Stimulated activated CD8-positive, alpha-beta memory T cell treated with anti-CD3 and anti-CD28 coated beads, Interleukin-15, amount 100 ng/mL, for 1 hour (primary cell): Measurements from ENCODE around the gene TOMM70.
"Not testable (repeated sequence)": the region's sequence is repeated elsewhere in the genome, so short reads cannot be mapped to it uniquely, and the experiment has no call there.

ENCODE experiments used
- DNase-seq: peaks from one replicate; pipeline ENCODE4 v3.0.0-alpha.2; 2020; ENCODE audit warnings: low read depth

Gene TOMM70

DNA sequence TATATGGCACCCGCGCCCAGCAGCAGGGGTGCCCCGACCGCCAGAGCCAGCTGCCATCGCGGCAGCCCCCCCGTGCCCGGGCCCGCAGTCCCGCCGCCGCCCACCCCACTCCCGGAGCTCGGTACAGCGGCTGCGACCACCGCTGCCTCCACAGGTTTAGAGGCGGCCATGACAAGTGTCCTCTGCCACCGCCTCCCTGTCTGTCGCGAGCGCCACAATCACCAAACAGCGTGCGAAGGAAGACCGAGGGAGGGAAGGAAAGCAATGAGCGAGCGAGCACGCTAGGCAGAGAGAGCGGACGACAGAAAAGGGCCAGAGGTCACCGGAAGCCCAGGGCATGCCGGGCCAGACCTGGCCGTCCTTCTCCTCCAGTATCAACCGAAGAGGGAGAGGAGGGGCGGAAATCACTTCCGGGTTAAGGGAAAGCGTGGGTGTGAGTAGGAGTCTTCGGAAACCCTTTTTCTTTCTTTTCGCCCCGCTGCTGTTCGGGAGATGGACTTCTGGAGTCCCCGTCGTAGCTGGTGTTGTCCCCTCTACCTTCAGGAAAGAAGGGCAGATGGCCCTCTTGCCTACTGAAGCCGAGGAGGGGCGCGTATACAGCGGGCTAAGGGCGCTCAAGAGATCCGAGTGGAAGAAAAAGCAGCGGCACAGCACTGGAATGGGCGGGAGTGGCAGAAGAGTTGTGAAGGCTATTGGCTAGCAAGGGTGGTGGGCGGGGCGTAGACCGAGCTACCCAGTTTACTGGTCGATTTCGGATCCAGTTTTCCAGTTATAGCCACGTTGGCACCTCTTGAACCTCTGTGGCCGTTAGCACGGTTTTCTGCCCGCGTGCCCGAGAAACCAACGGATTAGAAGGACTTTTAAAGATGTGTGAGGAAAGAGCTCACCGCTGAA is at the start of gene TOMM70, which contains the start of gene LNP1:
Gene TOMM70 (minus strand): TSS at position 310 of the 894 bp plus-strand sequence. CDS start 140 bp downstream, at position 170.
Gene LNP1 (plus strand): TSS at position 760 of the 894 bp plus-strand sequence. CDS start 28,191 bp downstream, outside the sequence.
- DNase-seq: peak; percentile 93

DNA sequence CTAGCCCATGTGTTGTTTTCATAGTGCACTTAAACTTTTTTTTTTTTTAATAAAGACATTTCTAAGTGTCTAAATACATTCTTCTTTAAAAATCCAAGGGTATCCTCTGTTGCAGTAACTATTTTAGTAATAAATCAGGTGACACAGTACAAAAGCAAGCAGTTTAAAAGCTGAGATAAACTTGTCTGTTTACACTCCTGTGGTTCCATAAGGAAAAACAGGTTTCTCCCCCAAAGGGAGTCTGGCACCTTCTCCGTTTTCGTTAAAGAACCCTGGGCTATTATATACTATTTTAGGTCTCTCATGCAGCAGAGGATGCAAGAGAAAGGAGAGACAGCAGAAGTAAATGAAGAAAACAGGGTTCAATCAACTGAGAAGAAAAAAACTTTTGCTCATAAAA is 48.3 kb upstream of the TOMM70 start:
- no peak for DNase-seq

DNA sequence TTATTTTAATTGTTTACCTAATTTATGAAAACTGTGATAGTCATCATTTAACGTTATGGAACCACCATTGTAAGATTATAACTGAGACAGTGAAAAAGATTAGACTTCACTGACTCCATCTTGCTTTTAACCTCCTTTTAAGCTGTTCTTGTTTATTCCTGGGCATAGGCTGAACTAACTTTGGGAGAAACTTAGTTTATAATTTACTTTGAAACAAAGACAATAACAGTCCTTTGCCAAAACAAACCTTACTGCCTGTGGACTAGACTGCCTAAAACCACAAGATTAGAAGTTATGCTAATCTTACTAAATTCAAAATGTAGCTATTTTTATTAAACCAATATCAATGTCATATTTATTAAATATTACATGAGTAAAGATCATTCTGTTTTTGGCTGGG is 47.2 kb upstream of the TOMM70 start:
- no peak for DNase-seq

DNA sequence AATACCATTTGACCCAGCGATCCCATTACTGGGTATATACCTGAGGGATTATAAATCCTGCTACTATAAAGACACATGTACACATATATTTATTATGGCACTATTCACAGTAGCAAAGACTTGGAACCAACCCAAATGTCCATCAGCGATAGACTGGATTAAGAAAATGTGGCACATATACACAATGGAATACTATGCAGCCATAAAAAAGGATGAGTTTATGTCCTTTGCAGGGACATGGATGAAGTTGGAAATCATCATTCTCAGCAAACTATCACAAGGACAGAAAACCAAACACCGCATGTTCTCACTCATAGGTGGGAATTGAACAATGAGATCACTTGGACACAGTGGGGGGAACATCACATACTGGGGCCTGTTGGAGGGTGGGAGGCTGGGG is 46.2 kb upstream of the TOMM70 start:
- DNase-seq: not testable (repeated sequence)

DNA sequence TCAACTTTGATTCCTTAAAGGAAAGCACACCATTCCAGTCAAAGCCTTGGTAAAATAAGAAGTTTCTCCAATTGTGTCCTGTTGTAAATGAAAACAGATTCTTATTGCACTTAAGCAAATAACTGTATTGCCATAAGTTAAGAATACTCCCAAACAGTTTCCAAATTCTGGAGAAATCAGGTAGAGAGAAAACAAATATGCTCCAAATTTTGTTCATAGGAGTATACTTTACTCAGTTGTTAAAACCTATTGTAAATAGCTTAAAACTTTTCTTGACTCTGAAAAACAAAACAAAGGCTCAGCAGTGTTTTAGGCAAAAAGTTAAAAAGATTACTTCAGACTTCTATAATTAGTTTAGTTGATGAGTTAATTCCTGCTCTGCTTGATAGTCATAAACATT is 42.8 kb upstream of the TOMM70 start:
- DNase-seq: no peak

DNA sequence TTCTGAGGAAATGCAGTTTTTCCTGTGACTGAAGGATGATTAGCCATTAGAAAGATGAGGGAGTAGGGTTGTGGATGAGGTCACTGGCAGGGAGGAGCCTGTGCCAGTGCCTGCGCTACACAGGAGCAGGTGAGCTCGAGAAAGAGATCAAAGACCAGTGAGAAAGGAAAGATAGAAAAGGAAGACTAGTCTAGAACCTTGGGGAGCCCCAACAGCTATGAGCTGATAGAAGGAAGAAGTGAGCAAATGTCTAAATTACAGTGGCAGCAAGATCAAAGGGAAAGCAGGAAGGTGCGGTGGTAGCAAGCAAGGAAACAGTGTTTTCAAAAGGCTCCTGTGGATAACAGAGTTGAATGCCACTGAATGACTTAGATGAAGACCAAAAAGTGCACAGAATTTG is 40.0 kb upstream of the TOMM70 start:
- no peak for DNase-seq

DNA sequence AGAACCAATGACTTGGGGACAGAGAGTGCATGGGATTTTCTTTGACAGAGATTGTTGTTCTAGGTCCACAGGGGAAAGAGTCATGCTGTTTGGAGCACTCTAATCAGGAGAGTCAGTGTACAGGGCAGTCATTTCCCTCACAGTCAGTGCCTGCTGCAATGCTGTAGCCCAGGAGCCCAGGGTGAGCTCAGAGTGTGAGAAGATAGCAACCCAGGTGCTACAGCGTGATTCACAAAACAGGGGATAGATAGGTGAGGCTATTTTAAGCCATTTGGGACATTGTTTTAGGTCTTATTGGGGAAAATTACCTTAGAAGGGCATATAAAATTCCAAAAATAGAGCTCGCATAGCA is 37.7 kb upstream of the TOMM70 start:
- DNase-seq: no peak

DNA sequence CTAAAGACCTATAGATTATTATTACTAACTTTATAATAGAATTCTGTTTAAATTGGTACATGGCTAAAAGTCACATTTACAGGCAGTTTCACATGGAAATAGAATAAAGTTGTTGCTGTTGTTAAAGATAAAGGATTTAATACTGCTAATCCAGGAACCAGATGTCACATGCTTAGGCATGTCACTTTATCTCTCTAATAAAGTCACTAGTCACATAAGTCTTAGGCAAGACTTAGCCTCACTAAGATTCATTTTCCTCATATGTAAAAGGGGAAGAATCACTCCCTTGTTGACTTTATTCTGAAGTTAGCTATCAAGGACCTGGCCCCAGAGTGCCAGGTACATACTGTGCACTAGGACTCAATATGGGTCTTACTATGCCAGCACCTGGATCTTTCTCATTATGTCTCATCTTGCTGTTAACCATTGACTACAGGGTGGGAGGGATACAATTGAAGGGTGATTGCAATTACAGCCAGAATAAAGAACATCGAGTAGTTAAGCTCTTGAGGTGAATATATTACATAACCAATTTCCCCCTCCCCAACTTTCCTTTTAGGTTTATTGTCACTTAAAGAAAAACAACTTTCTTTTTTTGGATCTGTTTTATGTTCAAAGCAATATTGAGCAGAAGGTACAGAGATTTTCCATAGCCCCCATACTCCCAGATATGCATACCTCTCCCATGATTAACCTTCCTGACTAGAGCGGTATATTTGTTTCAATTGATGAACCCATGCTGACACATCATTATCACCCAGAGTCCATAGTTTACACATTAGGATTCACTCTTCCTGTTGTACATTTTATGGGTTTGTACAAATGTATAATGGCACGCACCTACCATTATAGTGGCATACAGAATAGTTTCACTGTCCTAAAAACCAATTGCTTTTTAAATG is 37.1 kb upstream of the TOMM70 start:
- DNase-seq: no peak

DNA sequence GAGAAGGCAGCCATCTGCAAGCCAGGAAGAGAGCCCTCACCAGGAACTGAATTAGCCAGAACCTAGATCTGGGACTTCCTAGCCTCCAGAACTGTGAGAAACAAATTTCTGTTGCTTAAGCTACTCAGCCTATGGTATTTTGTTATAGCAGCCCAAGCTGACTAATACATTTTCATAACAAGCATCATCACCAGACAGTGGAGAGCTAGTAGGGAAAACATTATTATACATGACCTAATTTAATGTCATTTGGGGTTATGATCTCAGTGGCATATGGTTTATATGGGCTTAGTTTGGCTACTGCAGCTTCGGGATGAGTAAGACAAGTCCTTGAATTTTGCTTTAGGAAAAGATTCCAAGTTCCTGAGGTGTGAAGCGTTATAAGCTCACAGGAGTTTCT is 36.1 kb upstream of the TOMM70 start:
- no peak for DNase-seq

DNA sequence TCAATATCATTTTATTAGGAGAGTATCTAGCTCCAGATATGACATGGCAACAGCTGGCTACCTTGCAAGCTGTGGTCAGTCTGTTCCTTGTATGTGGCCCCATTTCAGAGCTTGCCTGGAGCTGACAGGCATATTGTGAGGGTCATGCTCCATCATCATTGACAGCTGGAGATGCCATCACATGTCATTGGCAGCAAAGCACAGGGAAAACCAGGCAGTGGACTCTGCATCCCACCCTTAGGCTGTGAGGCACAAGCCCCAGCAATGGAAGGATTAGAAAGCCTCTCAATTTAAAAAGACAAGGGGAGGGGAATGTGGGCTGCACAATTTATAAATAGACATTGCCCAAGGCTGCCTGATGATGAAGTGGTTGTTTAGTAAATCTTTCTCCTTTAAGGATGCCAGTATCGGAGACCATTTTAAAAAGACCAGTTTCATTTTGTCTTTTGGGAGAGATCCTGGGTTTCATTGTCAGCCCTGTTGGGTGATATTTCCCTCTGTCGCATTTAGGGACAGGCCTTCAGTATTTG is 28.4 kb upstream of the TOMM70 start:
- no peak for DNase-seq

DNA sequence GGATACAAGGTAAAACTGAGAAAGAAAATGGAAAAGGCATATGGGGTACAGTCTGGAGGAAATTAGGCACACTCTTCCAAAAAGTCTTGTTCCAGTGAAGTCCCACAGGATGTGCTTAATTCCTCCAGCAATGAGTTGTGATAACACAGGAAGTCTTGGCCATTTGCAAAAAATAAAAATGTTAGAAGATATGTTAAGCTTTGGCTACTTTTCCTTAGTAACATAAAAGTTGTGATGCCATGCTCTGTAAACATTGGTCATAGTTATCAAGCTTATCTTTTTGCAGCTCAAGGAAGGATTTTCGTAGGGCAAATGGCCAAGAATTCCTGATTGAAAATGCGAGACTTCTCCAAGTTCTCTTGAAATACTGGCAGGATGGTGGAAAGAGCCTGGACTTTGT is 26.8 kb upstream of the TOMM70 start:
- no peak for DNase-seq

DNA sequence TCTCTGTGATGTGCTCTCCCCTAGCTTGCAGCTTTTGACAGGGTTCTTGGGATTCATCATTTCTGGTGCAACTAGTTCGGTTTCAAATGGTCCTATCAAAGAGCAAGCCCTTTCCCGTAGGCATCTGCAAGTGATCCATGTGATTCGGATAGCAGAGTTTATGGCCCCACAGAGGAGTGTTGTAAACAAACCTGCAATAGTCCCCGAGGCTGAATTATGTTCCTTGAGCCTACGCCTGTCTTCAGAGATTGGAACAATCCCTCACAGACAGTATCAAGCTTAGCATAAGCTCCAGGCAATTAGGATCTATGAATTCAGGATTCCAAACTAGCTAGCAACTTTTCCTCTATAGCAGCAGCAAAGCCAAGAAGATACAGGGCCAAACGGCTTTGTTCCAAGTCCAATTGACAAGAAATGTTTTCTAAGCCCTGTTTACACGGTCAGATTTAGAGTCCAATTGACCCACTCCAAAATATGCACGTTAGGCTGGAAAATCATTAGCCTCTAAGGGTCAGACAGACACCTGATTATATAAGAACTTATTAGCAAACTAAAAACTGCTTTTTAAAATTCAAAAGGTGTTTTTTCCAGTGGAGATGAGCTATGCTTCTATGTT is 25.3 kb upstream of the TOMM70 start:
- no peak for DNase-seq

DNA sequence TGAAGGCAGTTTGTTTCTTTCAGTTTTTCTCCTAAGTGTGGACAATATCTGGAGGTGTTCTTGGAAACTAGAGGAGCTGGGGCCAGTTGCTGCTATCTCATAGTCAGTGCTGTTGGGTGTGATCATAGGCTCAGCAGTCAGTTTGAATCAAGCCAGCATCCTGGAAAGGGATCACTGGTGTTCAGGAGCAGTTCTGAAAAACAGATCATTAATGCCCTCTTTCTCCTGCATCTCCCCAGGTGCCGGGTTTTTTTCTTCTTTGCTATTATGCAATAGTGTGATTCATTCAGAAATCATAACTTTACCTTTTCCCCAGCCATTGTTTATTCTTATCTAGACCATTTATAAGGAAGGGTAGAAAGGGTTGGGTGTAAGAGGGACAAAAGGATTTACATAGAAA is 24.4 kb upstream of the TOMM70 start:
- DNase-seq: no peak

DNA sequence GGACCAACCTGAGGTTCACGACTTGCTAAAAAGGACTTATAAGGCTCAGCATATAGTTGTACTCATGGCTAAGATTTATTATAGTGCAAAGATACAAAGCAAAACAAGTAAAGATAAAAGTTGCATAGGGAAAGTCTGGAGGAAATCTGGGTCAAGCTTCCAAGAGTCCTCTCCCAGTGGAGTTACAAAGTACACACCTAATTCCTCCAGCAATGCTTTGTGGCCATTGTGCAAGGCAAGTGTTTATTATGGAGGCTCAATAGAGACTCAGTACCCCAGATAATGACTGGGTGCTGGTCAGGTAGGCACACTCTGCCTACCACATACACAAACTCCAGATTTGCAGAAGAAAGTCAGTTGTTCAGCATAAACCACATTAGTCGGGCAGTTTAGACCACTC is 23.4 kb upstream of the TOMM70 start:
- DNase-seq: no peak

DNA sequence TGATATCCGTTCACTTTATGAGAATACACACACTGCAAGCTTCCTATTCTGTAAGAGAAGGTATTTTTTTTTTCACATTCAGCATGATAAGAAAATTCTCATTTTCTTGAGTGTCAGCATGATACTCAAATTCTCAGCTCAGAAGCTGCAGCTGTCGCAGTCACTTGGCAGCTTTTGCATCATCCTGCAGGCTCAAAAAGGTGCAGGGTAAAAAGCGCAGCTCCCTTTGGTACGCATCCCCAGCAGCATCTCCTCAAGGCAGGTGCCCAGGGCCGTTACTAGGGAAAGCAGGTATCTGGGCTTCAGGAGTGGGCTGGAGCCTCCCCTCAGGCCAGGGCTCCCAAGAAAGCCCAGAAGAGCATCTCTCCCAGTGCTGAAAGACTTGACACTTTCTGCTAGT is 22.7 kb upstream of the TOMM70 start:
- no peak for DNase-seq

DNA sequence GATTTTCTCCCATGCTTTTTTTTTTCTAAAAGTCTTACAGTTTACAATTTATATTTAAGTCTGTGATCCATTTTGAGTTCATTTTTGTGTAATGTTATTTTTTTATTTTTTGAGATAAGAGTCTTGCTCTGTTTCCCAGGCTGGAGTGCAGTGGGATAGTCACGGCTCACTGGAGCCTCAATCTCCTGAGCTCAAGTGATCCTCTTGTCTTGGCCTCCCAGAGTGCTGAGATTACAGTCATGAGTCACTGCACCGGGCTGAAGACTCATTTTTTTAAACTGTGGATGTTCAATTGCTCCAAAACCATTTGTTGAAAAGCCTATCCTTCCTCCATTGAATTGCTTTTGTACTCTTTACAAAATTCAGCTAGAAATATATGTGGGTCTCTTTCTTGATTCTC is 20.0 kb upstream of the TOMM70 start:
- no peak for DNase-seq

DNA sequence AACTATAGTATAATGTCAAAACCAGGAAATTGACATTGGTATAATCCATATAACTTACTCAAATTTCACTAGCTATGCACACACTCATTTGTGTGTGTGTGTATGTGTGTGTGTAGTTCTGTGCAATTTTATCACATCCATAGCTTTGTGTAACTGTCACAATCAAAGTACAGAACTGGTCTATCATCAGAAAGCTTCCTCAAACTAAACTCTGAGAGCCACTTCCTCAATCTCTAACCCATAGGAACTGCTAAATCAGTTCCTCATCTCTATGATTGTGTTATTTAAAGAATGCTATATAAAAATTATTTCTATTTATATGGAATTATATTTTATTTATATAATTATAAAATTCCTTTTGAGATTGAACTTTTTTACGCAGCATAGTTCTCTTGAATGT is 18.5 kb upstream of the TOMM70 start:
- no peak for DNase-seq

DNA sequence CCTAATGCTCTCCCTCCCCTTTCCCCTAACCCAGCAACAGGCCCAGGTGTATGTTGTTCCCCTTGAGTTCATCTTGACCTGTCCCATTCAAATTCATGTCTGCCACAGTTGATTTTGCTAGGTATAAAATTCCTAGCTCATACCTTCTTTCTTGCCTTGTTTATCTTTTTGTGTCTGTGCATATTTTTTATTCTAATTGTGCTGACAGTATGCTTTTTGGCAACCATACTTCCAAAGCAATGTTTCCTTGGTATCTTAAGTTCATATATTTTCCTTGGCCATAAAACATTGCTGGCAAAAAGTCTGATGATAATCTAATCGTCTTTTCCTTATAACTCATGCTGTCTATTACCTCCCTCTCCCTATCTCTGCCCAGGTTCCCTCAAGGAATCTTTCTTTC is 16.0 kb upstream of the TOMM70 start:
- DNase-seq: no peak

DNA sequence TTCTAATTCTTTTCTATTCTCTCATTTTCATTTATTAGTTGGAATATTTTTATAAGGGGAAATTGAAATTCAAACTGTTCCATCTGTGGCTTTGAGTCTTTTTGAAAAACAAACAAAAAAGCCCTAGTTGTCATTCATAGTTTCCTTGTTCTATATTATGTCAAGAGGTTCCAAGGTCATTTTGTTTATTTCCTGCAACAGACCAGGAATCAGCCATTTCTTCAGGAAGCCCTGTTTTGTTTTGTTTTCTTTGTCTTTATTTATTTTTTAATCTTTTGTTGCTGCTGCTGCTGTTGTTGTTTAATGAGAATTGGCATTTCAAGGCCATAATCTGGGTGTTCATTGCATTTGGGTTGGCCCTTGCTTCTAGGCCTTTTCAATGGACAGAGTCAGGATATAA is 15.3 kb upstream of the TOMM70 start:
- DNase-seq: no peak

DNA sequence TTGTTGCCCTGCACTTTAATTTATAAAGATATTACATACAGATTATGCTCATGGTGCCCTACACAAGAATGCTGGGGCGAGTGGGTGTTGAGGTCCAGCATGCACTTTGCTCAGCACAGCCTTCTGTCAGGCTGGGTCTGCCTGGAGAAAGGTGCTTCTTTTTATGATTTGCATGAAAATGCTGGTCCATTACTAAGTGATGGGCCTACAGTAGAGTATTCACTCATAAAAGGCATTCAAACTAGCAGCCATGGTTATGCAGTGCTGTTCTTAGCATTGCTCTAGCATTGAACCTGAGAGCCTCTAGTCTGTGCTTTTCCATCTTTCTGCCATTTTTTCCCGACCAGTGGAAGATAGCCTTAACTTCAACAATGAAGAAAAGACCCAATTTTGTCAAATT is 12.7 kb upstream of the TOMM70 start:
- no peak for DNase-seq

DNA sequence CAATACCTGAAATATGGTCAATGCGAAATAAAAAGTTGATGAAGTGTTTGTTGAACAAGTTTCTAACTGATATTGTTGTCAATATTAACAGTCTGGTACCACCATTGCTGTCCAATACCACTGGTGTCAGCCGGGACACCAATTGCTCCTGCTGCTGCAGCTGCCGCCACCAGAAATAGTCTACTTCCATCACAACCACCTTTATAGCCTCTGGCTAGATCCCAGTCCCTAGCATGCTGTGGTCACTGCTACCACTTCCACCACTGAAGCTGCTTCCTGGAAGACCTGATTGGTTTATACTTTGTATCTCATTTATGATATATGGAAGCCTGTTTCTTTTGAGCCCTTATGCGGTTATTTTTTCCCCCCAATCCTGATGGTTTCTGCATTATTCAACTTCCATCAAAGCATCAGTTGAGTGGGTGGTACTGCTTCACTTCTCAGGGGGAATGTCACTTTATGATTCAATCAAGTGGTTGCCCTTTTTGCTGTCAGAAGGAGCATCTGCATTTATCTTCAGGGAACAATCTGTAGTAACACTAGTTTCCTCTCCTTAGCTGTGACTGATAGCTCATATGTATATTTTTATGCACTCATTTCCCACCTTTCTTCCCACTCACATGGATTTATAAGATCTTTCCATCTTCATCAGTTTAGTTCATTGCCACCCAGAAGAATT is 12.2 kb upstream of the TOMM70 start:
- DNase-seq: no peak
